Colon (tissue), 2 donors: ENCODE measurements around the gene ALKBH3.

Experiments
- FAIRE-seq: peaks from 2 replicates; lab custom pipeline; 2012; peaks lifted over from hg19 to GRCh38; lab: Jason Lieb, UNC
- donor health status: control.
- donor health status: control.

ALKBH3 gene

GRCh38 chr11:43880640-43881159, at the start of gene ALKBH3:
Gene ALKBH3, plus strand, starts transcription at chr11:43880831. Its CDS starts 1,822 bp downstream, at chr11:43882653.
- no peak for FAIRE-seq

GRCh38 chr11:43830928-43831440, 49.6 kb upstream of the ALKBH3 start:
- FAIRE-seq, result no peak

- no peak for FAIRE-seq
Measured at GRCh38 chr11:43832536-43832935, 48.1 kb upstream of the ALKBH3 start.

- no peak for FAIRE-seq
Measured at GRCh38 chr11:43833657-43834073, 47.0 kb upstream of the ALKBH3 start.

- FAIRE-seq, result no peak
Measured at GRCh38 chr11:43834286-43834685, 46.3 kb upstream of the ALKBH3 start.

- FAIRE-seq, result no peak
Measured at GRCh38 chr11:43835104-43835503, 45.5 kb upstream of the ALKBH3 start.

- no peak for FAIRE-seq
Measured at GRCh38 chr11:43837879-43838278, 42.8 kb upstream of the ALKBH3 start.

GRCh38 chr11:43842021-43842420, 38.6 kb upstream of the ALKBH3 start:
- FAIRE-seq, result no peak

- FAIRE-seq, result no peak
Measured at GRCh38 chr11:43845816-43846215, 34.8 kb upstream of the ALKBH3 start.

- no peak for FAIRE-seq
Measured at GRCh38 chr11:43852057-43852636, 28.5 kb upstream of the ALKBH3 start.

- no peak for FAIRE-seq
Measured at GRCh38 chr11:43853781-43854180, 26.9 kb upstream of the ALKBH3 start.

GRCh38 chr11:43856993-43857392, 23.6 kb upstream of the ALKBH3 start:
- no peak for FAIRE-seq

GRCh38 chr11:43861141-43861540, 19.5 kb upstream of the ALKBH3 start:
- FAIRE-seq, result no peak

- FAIRE-seq, result no peak
Measured at GRCh38 chr11:43866520-43866919, 14.1 kb upstream of the ALKBH3 start.

GRCh38 chr11:43866969-43867368, 13.7 kb upstream of the ALKBH3 start:
- peak; percentile 43 for FAIRE-seq

GRCh38 chr11:43868852-43869567, 11.6 kb upstream of the ALKBH3 start:
- no peak for FAIRE-seq

- FAIRE-seq, result no peak
Measured at GRCh38 chr11:43871051-43871450, 9.6 kb upstream of the ALKBH3 start.

- no peak for FAIRE-seq
Measured at GRCh38 chr11:43872995-43873394, 7.6 kb upstream of the ALKBH3 start.

- FAIRE-seq, result no peak
Measured at GRCh38 chr11:43874078-43874477, 6.6 kb upstream of the ALKBH3 start.

- FAIRE-seq, result no peak
Measured at GRCh38 chr11:43874738-43875137, 5.9 kb upstream of the ALKBH3 start.

GRCh38 chr11:43879789-43880639, 617 bp upstream of the ALKBH3 start:
- FAIRE-seq, result no peak

- no peak for FAIRE-seq
Measured at GRCh38 chr11:43892851-43893250, 12.2 kb downstream of the ALKBH3 start.

- no peak for FAIRE-seq
Measured at GRCh38 chr11:43894546-43894945, 13.9 kb downstream of the ALKBH3 start.
